ENCODE measurements around the gene SERPINB5.

DNA sequence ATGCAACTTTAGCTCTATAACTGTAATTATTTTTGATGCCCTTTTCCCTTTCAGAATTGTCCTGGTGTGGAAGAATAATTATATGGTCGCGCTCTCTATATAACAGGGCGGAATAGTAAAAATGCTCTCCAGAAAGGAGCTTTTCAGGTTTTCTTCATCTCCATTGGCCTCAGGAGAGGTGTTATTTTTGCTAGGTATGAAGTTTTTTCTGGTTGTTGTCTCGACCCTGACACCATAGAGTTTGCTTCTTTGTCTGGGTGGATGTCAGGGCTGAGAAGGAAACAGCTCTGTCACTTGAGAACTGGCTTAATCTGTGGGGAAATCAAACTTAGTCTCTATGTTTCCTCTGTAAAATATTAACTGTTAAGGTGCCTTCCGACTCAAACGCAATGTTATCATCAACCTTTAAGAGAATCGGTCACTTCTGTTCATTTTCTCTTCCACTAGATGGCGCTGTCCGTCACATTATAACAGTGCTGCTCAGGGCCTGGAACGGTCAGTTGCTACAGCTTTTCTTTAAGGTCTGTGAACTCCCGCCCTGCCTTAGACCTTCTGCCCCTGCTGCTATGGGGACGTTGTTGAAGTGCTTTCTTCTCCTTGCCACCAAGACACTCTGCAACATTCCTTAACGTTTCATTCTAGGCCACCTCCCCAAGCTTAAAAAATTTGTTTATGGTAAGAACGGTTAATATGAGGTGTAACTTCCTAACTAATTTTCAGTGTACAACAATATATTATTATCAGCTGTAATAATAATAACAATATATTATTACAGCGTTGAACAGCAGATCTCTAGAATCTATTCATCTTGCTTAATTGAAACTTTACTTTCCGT lies 41.6 kb downstream of the SERPINB5 start:
- TF ChIP-seq, protein P1, sequence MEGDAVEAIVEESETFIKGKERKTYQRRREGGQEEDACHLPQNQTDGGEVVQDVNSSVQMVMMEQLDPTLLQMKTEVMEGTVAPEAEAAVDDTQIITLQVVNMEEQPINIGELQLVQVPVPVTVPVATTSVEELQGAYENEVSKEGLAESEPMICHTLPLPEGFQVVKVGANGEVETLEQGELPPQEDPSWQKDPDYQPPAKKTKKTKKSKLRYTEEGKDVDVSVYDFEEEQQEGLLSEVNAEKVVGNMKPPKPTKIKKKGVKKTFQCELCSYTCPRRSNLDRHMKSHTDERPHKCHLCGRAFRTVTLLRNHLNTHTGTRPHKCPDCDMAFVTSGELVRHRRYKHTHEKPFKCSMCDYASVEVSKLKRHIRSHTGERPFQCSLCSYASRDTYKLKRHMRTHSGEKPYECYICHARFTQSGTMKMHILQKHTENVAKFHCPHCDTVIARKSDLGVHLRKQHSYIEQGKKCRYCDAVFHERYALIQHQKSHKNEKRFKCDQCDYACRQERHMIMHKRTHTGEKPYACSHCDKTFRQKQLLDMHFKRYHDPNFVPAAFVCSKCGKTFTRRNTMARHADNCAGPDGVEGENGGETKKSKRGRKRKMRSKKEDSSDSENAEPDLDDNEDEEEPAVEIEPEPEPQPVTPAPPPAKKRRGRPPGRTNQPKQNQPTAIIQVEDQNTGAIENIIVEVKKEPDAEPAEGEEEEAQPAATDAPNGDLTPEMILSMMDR (IDR thresholded peaks at IDR 0.05; ENCODE audit: low read length), result peak; percentile 80
- TF ChIP-seq EZH2 (optimal IDR thresholded peaks at IDR 0.05; ENCODE audit: low read depth, low read length), result no peak

All from MM.1S (cell line).